Measurements from ENCODE around the gene TAPBP. TPM values are rescaled to one million over a fixed set of nuclear protein-coding genes. Genes with fewer than 3 reads are reported as not detected.
"Not testable (repeated sequence)": the region's sequence is repeated elsewhere in the genome, so short reads cannot be mapped to it uniquely, and the experiment has no call there.

The TAPBP gene
- total RNA-seq, 1 donor from 2014 or later: 93.0 TPM

DNA sequence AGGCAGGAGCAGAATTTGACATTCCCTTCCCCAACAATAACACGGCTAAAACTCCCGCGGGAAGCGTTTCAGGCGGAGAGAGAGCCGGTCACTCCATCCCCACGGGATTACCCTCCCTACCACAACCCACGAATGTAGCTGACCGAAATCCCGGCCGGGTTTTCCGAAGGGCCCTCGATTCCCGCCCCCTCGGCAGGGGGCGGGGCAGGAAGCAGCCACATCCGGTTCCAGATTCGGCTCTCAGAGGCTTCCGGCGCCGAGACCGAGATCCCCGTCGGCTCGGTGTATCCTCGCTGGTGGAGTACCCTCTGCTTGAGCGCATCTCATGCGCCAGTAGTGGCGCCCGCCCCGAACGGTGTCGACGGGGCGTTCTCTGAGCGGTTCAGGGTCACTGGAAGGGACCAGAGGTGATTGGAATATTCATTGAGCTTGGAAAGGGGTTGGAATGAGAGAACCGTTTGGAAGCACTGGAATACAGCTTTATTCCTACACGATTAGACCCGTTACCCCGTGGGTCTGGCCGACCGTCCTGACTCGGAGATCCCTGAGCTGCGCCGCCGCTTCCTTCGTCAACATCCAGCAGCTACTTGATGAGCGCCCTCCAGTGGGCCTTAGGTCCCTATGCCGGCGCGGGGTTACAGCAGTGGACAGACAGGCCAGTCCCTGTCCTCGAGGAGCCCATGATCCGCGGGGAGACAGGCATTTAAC lies 14.5 kb downstream of the TAPBP start:
- DNase-seq: peak; percentile 94
- intact Hi-C loops (cut with micrococcal nuclease): no loop called here
- ATAC-seq: peak; percentile 82

DNA sequence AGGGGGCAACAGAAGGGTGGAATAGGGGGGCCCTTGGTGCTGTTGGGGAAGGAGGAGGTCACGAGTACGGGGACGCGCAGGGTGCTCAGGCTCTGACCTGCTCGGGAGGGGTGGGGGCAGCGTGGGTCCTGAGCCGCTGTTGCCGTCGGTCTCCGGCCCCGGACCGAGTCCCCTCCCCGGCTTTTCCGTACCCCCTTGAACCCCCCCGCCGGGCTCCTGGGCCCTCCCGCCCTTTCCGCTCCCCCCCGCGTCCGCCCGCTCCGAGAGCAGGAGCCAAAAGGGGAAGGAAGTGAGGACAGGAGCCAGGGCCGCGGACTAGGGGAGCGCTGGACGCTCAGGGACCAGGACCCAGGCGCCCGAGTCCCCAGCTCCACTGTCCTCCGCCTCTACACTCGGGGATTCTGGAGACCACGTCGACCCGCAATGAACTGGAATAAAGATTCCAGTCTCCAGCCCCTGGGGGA lies 15.1 kb downstream of the TAPBP start, which contains the start of gene RGL2:
Gene RGL2 (minus strand): TSS at position 170 of the 464 bp plus-strand sequence. CDS start 332 bp downstream, outside the sequence.
- peak; percentile 82 for ATAC-seq
- peak; percentile 91 for DNase-seq
- intact Hi-C loops (cut with micrococcal nuclease): no loop called here

GRCh38 chr6:33297956-33298772 lies 15.7 kb downstream of the TAPBP start:
- DNase-seq (no peak), ATAC-seq (peak; percentile 46)
- intact Hi-C loops (cut with micrococcal nuclease): no loop called here

GRCh38 chr6:33297406-33297955 lies 16.4 kb downstream of the TAPBP start:
- DNase-seq: no peak
- intact Hi-C loops (cut with micrococcal nuclease): no loop called here
- no peak for ATAC-seq

DNA sequence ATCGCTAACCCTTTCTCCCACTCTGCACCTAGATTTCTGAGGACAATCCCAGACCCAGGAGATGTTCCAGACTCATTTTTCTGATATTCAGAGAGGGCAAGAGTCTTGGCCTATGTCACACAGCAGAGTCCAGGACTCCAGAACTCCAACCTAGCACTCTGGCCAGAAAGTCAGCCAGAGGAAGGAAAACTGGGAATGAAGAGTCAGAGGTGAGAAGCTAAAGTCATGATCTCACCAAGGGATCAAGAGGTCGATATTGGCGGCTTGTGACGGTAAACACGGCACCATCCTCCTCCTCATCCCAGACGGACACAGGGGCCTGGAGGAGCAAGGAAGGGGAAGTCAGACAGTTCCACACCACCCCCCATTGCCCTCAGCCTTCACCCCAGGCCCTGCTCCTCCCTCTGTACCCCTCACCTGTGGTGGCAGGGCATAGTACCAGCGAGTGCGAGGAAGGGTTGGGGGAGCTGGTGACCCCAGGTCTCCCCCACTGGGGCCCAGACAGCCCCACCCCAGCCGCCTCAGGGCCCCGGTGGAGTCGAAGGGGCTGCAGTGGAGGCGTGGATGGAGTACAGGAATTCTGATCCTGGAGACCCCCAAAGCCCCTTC lies 17.0 kb downstream of the TAPBP start:
- ATAC-seq: no peak
- intact Hi-C loops (cut with micrococcal nuclease): no loop called here

GRCh38 chr6:33295621-33296369 lies 18.1 kb downstream of the TAPBP start:
- ATAC-seq (no peak), DNase-seq (no peak)
- intact Hi-C loops (cut with micrococcal nuclease): no loop called here

More for the DNA sequence above, 17.0 kb downstream of the TAPBP start:
- DNase-seq: no peak

GRCh38 chr6:33294086-33294823 lies 19.6 kb downstream of the TAPBP start:
- DNase-seq: no peak
- no peak for ATAC-seq
- intact Hi-C loops (cut with micrococcal nuclease): no loop called here

GRCh38 chr6:33292996-33293682 lies 20.7 kb downstream of the TAPBP start:
- intact Hi-C loops (cut with micrococcal nuclease): no loop called here
- DNase-seq: no peak
- no peak for ATAC-seq

- no peak for DNase-seq
- no peak for ATAC-seq
- intact Hi-C loops (cut with micrococcal nuclease): no loop called here
Observed at GRCh38 chr6:33290459-33290858, 23.4 kb downstream of the TAPBP start.

- ATAC-seq: no peak
- intact Hi-C loops (cut with micrococcal nuclease): no loop called here
Observed at GRCh38 chr6:33289784-33290315, 24.0 kb downstream of the TAPBP start.

GRCh38 chr6:33288921-33289783 lies 24.7 kb downstream of the TAPBP start, which contains the start of the genes PFDN6 and WDR46:
PFDN6 (plus strand) TSS chr6:33289601; CDS start chr6:33289857, 256 bp downstream.
WDR46 (minus strand) TSS chr6:33289239; CDS start chr6:33289170, 69 bp downstream.
- intact Hi-C loops (cut with micrococcal nuclease): no loop called here
- ATAC-seq (peak; percentile 95), DNase-seq (peak; percentile 75)

More at GRCh38 chr6:33289784-33290315, 24.0 kb downstream of the TAPBP start:
- no peak for DNase-seq

- intact Hi-C loops (cut with micrococcal nuclease): no loop called here
- no peak for ATAC-seq
Observed at GRCh38 chr6:33288141-33288920, 25.5 kb downstream of the TAPBP start.

DNA sequence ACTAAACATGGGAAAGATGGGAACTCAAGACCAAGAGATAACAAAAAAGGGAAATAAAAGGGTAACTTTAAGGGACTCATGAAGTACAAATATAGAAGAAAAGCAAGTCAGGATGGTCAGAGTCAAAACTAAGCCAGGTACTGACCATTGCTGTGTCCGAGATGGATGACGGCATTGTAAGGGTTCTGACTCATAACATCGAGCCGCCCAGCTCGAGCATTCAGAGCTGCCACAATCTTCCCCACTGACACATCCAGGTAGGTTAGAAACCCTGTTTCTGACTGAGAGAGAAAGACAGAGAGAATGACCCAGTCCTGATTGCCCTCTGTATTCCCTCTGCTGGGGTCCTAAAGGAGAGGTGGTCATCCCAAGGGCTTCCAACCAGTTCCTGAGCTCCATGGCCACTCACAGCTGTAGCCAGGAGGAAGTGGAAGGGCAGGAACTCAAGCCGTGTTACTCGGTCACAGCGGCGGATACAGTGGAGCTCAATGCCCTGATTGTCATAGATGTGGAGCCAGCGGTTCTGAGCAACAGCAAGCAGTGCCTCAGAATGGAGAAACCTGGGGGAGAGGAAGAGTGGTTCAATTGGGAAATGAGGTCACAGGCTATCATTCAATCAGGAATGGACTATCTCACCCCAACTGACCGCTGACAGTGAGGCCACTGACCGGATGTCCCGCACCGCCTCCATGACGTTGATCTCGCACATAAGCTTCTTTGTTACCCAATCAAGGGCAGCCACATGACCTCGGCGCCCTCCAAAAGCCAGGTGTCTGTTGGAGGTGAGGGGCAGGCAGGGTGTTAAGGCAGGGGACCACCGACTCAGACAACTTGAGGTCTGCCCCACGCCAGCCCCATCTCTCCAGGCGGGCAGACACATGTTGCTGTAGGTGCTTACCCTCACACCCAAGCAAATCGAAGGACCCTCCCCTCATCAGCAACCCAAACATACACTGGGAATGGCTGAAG lies 26.6 kb downstream of the TAPBP start:
- DNase-seq: no peak
- intact Hi-C loops (cut with micrococcal nuclease): no loop called here

More at GRCh38 chr6:33288141-33288920, 25.5 kb downstream of the TAPBP start:
- no peak for DNase-seq

GRCh38 chr6:33285214-33285613 lies 28.7 kb downstream of the TAPBP start:
- DNase-seq; ATAC-seq; intact Hi-C loops (cut with micrococcal nuclease): not testable (repeated sequence)

More for the DNA sequence above, 26.6 kb downstream of the TAPBP start:
- ATAC-seq: no peak
